ENCODE results near the gene SPO11.

SPO11 gene

GRCh38 chr20:57391439-57392301 is 62.1 kb downstream of the SPO11 start:
- DNase-seq (peak; percentile 37), ATAC-seq (no peak)

DNA sequence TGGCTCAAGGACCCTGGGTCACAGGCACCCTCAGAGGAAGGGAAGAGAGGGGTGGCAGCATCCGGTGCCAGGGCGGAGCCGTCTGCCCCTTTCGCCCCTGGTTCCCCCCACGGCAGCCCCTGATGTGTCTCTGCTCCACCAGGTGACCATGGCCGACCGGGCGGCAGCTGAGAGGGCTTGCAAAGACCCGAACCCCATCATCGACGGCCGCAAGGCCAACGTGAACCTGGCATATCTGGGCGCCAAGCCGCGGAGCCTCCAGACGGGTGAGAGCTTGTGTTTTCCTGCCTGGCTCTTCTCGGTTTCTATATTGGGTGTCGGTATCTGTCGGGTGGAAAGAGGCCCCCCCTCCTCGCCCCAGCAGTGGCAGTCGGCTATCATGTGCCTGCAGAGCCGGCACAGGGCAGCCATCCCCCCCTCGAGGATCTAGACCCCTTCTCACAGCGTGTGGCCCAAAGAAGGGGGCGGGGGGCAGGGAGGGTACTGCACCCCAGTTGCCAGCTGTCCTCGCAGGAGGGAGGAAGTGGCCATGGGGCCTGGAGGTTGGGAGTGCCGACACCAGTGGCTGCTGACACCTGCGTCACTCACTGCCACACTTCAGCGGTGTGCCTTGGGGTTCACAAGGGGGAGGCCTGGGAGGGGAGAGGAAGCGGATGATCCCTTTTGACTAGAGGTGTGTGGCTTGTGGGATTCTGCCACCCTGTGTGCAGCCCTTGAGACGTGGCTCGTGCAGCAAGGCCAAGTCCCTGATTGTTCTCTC is 63.1 kb downstream of the SPO11 start:
- ATAC-seq (peak; percentile 38), DNase-seq (peak; percentile 81)

Data from stimulated activated naive CD8-positive, alpha-beta T cell treated with anti-CD3 and anti-CD28 coated beads, Interleukin-15, Interleukin-2, amounts not matched to agents 100 U/mL and 50 U/mL, for 24 hours (primary cell).